ENCODE measurements around the gene SLC26A11. TPM values are rescaled to one million over a fixed set of nuclear protein-coding genes. Genes with fewer than 3 reads are reported as not detected.
A peak's percentile ranks its signal among the peaks of the same experiment; 100 is the strongest.

SLC26A11 gene
- total RNA-seq, 1 donor from 2014 or later: 6.7 TPM

DNA sequence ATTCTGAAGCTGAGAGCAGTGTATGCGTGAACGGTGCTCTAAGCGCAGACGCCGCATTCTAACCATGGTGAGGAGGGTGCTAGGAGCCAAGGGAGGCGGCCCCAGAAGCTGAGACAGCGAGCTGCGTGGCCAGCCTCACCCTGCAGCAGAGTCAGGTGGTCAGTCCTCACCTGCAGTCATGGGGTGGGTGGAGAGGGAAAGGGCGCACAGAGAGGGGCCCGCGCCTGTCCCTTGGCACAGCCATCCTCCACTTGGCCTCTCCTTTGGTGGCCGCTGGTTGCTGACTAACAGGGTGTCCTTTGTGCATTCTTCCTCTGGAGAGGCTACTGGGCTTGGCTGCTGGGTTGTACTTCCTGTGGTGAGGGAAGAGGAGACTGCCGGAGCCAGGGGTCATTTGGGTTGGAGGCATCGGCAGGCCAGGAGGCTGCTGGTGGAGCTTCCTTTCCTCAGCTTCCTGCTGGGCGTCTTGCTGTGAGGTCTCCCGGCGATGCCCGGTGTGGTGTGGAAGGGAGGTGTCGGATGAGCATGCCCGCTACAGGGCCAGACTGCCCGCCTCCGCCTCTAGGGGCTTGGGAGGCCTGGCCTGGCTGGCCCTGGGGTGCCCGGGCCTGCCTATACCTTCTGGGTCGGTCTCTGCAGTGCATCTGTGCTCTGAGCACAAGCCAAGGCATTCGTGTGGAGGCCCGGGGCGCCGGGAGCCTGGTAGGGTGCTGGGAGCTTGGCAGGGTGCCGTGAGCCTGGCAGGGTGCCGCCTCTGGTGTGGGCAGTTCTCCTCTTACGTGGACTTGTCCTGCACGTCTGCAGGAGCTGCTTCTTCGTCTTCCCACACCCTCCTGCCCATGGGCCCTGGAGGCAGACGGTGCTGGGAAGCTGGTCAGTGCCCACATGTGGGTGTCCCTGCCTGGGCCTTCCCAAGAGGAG lies 57.8 kb downstream of the SLC26A11 start:
- no peak for DNase-seq (ENCODE audit: low spot score)
- peak; percentile 58 for ATAC-seq

DNA sequence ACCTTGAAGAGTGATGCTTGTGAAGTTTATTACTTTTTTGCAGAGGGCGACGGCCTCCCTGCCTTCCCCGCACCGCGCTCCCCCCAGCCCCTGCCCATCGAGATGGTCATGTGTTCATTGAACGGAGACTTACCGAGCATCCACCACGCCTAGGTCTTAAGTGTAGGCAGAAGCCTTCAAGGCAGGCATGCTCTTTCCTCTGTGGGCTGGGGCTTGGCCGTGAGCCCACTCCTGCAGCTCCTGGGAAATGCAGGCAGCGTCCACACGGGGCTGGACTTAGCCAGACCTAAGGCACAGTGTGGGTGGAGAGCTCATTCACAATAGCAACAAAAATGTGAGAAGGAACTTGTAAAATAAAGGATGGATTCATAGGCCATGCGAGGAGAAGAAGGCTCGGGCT lies 59.7 kb downstream of the SLC26A11 start:
- DNase-seq (ENCODE audit: low spot score): no peak
- ATAC-seq: peak; percentile 71

DNA sequence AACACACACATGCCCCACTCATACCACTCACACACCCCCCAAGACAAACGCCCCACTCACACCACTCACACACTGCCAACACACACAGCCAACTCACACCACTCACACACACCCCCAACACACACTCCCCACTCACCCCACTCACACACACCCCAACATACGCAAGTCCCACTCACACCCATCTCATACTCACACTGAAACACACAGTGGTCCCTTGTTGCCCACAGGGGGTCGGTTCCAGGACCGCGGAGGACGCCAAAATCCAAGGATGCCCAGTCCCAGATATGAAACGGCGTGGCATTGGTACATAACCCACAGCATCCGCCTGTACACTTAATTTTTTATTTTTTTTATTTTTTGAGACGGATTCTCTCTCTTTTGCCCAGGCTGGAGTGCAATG lies 61.3 kb downstream of the SLC26A11 start:
- DNase-seq (ENCODE audit: low spot score): no peak

DNA sequence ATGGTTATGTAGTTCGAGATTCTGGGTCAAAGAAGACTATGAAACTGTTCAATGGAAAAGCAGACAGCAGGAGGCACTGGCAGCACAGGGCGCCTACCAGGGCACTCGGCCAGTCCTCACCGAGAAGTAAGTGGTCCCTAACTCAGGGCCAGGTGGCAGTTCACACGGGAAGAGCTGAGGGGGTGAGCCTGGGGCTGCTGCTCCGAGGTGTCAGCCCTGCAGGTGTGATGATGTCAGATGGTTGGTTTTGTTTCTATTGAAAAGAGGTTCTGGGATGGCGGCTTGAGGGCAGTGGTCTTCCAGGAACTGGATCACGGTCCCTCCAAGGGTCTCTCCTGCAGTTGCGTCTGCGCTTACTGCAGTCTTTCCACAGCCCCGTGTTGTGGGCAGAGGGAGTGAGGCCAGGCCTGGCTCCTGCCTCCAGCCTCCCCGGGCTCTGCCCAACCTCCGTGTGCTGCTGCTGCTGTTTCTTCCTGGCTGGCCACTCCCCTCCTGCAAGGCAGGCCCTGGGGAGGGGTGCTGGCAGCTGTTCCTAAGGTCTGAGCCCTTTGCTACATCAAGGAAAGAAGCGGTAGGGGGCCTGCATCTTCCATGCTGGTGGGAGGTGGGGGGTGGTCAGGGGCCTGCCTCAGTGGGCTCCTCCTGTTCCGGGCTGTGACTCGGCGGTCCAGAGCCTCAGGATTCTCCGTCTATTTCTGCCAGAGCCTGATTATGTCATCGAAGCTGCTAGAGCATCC lies 63.1 kb downstream of the SLC26A11 start:
- DNase-seq (ENCODE audit: low spot score) (no peak), ATAC-seq (no peak)

More for the DNA sequence above, 61.3 kb downstream of the SLC26A11 start:
- no peak for ATAC-seq

GRCh38 chr17:80284631-80285030 lies 64.4 kb downstream of the SLC26A11 start:
- ATAC-seq (no peak), DNase-seq (ENCODE audit: low spot score) (no peak)

DNA sequence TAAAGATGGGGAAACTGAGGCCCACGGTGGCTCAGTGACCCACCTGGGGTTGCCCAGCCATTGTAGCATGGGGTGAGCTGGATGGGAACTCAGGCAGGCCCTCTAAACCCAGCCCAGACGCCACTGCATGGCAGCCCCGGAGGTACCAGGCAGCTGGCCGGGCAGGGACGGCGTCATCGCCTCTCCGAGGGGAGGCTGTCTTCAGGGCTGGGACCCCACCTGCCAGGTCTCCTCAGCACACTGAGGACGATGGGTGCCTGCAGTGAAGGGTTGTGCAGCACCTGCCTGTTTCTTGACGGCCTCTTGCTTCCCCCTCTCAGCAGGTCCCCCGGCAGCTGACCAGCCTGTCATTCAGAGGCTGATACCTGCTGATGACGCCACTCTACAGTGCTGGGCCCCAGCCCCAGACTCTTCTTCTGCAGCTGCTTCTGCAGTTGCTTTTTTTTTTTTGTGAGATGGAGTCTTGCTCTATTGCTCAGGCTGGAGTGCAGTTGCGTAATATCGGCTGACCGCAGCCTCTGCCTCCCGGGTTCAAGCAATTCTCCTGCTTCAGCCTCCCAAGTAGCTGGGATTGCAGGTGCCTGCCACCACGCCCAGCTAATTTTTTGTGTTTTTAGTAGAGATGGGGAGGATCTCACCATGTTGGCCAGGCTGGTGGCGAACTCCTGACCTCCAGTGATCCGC lies 65.2 kb downstream of the SLC26A11 start:
- DNase-seq (ENCODE audit: low spot score) (no peak), ATAC-seq (no peak)

DNA sequence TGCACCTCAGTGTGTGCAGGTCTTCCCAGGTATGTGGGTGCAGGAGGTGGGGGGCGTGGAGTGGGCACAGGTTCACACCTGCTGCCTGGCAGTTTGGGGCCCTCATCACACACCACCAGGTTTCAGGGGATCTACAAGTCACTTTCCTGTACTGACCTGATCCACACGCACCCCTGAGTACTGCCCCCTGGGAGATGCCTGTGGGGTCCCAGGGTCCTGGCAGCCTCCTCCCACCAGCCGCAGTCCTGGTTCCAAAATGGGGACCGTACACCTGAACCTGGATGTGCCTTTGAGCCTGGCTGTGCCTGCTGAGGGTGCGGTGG lies 66.4 kb downstream of the SLC26A11 start:
- ATAC-seq: no peak
- no peak for DNase-seq (ENCODE audit: low spot score)

- ATAC-seq: no peak
- DNase-seq (ENCODE audit: low spot score): no peak
These were observed 66.8 kb downstream of the SLC26A11 start for GRCh38 chr17:80287038-80287437.

GRCh38 chr17:80287806-80288567 lies 67.8 kb downstream of the SLC26A11 start:
- DNase-seq (ENCODE audit: low spot score) (no peak), ATAC-seq (no peak)

GRCh38 chr17:80289616-80290015 lies 69.4 kb downstream of the SLC26A11 start:
- DNase-seq (ENCODE audit: low spot score) (no peak), ATAC-seq (no peak)

DNA sequence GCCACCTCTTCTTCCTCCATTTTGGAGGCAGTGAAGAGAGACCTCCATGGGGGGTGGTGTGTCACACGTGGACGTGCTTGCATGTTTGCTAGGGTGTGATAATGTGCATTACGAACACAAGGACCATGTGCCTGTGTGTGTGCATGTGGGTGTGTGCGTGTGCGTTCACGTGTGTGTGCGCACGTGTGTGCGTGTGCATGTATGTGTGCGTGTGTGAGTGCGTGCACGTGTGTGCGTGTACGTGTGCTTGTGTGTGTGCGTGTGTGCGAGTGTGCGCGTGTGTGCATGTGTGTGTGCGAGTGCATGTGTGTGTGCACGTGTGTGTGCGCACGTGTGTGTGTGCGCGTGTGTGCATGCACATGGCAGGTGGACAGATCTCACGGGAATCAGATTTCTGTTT lies 69.9 kb downstream of the SLC26A11 start:
- no peak for DNase-seq (ENCODE audit: low spot score)
- no peak for ATAC-seq

DNA sequence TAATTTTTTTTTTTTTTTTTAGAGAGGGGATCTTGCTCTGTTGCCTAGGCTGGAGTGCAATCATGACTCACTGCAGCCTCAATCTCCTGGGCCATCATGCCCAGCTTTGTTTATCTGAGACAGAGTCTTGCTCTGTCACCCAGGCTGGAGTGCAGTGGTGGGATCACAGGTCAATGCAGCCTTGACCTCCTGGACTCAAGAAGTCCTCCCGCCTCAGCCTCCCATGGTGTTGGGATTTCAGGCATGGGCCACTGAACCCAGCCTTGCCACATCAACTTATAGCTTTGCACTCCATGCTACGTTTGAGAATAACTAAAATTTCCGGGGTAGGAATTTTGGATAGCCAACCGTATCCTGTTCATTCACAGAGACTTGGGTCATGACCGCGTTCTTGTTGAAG lies 71.0 kb downstream of the SLC26A11 start:
- ATAC-seq (no peak), DNase-seq (ENCODE audit: low spot score) (no peak)

GRCh38 chr17:80291691-80292487 lies 71.7 kb downstream of the SLC26A11 start:
- DNase-seq (ENCODE audit: low spot score): no peak
- ATAC-seq: peak; percentile 57

GRCh38 chr17:80292521-80292971 lies 72.3 kb downstream of the SLC26A11 start:
- ATAC-seq (no peak), DNase-seq (ENCODE audit: low spot score) (no peak)

DNA sequence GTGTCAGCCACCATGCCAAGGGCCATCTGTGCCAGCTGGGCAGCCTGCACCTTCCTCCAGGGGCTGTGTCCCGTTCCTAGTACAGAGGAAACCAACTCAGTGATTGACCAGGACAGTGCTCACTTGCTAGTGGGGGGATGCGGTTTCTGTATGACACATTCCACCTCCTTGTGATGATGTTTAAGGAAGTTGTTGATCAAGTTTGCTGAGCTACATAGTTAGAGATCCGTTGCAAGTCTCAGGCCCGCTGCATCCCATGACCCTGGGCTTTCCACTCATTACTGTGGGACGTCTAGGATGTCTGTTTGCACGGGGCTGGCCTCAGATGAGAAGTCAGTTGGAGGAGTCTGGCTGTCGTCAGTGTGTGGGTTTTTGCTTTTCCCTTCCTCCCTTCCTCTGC lies 74.0 kb downstream of the SLC26A11 start:
- ATAC-seq (peak; percentile 37), DNase-seq (ENCODE audit: low spot score) (no peak)

DNA sequence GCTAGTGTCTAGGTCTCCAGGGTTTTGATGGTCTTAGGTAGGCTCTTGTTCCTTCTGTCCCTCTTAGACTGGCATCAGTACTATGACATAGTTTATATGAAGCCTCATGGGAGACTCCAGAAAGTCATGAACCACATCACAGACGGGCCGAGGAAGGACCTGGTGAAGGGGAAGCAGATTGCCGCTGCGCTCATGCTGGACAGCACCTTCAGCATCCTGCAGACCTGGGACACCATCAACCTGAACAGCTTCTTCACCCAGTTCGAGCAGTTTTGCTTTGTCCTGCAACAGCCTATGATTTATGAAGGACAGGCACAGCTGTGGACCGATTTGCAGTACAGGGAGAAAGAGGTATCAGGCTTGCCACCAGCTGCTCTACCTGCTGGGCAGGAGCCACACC lies 74.4 kb downstream of the SLC26A11 start:
- no peak for DNase-seq (ENCODE audit: low spot score)
- no peak for ATAC-seq

DNA sequence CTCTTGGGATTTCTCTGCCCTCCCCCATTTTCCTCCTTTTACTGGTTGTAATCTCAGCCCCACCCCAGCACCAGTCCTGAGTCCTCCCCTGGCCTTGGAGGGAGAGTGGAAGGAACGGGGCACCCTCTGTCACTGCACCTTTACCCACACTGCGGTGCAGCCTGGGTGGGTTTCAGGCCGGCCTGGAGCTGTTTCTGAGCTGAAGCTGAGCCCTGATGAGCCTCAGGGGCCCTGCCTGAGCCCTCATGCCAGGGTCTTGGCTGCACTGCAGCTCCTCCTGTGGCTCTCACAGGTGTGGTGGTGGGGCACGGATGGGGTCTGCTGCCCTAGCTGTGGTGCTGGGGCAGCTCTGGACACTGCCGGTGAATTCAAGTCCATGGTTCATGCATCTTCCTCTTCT lies 74.9 kb downstream of the SLC26A11 start:
- ATAC-seq (no peak), DNase-seq (ENCODE audit: low spot score) (no peak)

DNA sequence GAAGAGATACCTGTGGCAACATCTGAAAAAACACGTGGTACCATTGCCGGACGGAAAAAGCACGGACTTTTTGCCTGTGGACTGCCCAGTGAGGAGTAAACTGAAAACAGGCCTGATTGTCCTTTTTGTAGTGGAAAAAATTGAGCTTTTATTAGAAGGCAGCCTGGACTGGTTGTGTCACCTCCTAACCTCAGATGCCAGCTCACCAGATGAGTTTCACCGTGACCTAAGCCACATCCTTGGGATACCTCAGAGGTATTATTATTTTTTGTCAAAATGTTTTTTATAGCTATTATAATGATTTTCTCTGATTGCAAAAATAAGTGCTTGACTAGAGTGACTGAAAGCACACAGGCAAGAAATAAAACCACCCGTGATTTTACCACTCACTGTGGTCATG lies 75.3 kb downstream of the SLC26A11 start:
- ATAC-seq (no peak), DNase-seq (ENCODE audit: low spot score) (no peak)

DNA sequence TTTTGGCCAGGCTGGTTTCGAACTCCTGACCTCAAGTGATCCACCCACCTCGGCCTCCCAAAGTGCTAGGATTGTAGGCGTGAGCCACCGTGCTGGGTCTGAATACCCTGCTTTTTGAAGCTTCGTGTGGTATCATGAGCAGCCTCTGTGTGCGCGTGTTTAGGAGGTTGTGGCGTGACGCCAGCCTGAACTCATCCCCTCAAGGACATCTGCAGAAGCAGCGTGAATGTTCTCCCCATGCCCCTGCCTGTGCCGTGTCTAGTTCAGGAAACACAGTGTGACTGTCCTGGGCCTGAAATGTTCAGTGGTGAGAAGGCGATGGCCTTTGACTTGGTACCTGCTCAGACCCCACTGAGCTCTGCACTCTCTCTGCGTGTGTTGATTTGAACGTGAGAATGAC lies 76.0 kb downstream of the SLC26A11 start:
- no peak for DNase-seq (ENCODE audit: low spot score)

DNA sequence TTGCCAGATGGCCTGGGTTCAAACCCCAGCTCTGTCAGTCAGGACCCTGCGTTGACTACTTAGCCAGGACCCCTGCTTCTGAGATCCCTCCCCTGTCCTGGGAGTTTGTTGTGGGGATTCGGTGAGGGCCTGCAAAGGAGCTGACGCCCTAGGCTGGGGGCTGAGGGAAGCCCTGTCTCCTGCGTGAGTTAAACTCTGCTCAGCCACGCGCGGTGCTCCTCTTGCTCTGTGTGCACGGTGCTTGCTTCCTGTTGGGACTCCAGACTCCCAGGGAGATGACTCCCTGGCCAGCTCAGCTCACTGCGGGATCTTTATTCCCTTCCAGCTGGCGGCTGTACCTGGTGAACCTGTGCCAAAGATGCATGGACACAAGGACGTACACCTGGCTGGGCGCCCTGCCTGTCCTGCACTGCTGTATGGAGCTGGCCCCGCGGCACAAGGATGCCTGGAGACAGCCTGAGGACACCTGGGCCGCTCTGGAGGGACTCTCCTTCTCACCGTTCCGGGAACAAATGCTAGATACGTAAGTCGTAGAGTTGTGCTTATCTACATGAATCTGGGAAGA lies 77.9 kb downstream of the SLC26A11 start:
- DNase-seq (ENCODE audit: low spot score): no peak
- no peak for ATAC-seq

More for the DNA sequence above, 76.0 kb downstream of the SLC26A11 start:
- no peak for ATAC-seq
